Omental fat pad (tissue), 4 donors: Measurements from ENCODE around the gene JPH2. TPM values are rescaled to one million over a fixed set of nuclear protein-coding genes. Genes with fewer than 3 reads are reported as not detected.

Experiments used
- ATAC-seq: fragments of 150-250 bp; one replicate; pipeline ENCODE4 v1.9.1; 2016; ENCODE audit warnings: mild to moderate bottlenecking, moderate library complexity; ENCODE audit not compliant: low FRiP score
- DNase-seq: peaks from one replicate; pipeline ENCODE4 v3.0.0-alpha.2; 2019; ENCODE audit warnings: low spot score
- total RNA-seq, 4 donors: library from RNA; depleted of rRNA; stranded (reverse); fragments of >200 nt; gene quantifications; one replicate each; pipeline ENCODE4 v1.1.0, GENCODE V29; 2016
- TF ChIP-seq, protein P1 (sequence below), 3 donors: fragments of 450-650 bp; IDR thresholded peaks; one replicate each; pipeline ENCODE4 v1.5.1; 2016 to 2017; ENCODE audit warnings: antibody characterized with exemption in 3 of 3, mild to moderate bottlenecking in 3 of 3, moderate library complexity in 2 of 3

JPH2 gene
- total RNA-seq, 4 donors from 2014 or later, result 2.6 to 7.9 (median 7.1) TPM

DNA sequence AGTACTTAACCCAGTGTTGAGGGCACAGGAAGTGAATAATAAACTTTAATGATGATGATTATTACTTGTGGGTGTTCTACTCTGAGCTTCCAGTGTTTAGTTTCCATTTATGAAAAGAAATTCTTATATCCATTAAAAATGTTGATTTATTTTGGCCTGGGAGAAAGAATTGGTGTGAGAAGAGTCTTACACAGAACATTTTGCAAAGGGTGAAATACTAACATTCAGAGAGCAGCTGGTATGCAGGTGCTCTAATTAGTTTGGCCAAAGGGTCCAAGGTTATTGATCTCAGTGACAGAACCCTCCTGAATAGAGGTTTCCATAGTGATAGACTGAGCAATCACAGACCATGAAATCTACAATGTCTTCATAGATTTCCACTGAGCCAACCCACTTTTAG is 19.1 kb upstream of the JPH2 start:
- TF ChIP-seq, protein P1, sequence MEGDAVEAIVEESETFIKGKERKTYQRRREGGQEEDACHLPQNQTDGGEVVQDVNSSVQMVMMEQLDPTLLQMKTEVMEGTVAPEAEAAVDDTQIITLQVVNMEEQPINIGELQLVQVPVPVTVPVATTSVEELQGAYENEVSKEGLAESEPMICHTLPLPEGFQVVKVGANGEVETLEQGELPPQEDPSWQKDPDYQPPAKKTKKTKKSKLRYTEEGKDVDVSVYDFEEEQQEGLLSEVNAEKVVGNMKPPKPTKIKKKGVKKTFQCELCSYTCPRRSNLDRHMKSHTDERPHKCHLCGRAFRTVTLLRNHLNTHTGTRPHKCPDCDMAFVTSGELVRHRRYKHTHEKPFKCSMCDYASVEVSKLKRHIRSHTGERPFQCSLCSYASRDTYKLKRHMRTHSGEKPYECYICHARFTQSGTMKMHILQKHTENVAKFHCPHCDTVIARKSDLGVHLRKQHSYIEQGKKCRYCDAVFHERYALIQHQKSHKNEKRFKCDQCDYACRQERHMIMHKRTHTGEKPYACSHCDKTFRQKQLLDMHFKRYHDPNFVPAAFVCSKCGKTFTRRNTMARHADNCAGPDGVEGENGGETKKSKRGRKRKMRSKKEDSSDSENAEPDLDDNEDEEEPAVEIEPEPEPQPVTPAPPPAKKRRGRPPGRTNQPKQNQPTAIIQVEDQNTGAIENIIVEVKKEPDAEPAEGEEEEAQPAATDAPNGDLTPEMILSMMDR (IDR thresholded peaks at IDR 0.05), result no peak
- ATAC-seq, result no peak
- no peak for DNase-seq

- TF ChIP-seq, protein P1 (IDR thresholded peaks at IDR 0.05), result no peak
- no peak for ATAC-seq
- DNase-seq, result no peak
Measured at GRCh38 chr20:44204832-44205215, 17.8 kb upstream of the JPH2 start.

DNA sequence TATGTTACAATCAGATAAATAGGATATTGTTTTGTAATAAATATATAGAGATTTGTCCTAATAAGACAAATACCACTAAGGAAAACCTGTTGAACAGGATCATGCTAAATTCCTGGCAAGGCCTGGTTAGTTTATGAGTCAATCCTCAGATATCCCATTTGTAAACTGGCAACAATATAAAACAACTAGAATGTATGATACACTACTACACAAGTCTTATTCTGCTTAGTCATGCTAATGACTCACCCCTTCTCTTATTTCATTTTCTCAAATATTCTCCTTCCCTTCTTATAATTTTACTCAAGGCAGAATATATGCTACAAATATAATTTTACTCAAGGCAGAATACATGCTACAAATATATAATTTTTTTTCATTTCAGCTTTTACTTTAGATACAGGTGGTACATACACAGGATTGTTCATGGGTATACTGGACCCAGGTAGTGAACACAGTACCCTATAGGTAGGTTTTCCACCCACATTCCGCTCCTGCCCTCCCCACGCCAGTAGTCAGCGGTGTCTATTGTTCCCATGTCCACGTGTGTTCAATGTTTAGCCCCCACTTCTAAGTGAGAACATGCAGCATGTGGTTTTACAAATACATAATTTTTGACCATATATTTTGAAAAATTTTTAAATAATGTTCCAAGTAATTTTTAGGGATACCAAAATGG is 17.3 kb upstream of the JPH2 start:
- ATAC-seq (peak; percentile 92), DNase-seq (no peak)
- TF ChIP-seq, protein P1 (IDR thresholded peaks at IDR 0.05), result no peak

GRCh38 chr20:44203161-44203560 is 16.2 kb upstream of the JPH2 start:
- TF ChIP-seq, protein P1 (IDR thresholded peaks at IDR 0.05), result no peak
- DNase-seq (no peak), ATAC-seq (no peak)

DNA sequence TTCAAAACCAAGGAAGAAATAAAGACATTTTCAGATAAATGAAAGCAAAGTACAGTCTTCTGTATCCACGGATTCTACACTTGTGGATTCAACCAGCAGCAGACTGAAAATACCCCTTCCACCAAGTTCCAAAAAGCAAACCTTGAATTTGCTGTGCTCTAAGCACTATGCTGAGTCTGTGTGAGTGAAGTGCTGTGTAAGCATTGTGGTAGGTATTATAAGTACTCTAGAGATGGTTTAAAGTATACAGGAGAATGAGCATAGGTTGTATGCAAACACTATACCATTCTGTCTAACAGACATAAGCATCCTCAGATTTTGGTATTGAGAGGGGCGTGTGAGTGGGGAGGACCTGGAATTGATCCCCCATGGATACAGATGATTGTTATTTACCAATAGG is 14.0 kb upstream of the JPH2 start:
- TF ChIP-seq, protein P1 (IDR thresholded peaks at IDR 0.05), result no peak
- ATAC-seq, result no peak
- DNase-seq, result no peak

DNA sequence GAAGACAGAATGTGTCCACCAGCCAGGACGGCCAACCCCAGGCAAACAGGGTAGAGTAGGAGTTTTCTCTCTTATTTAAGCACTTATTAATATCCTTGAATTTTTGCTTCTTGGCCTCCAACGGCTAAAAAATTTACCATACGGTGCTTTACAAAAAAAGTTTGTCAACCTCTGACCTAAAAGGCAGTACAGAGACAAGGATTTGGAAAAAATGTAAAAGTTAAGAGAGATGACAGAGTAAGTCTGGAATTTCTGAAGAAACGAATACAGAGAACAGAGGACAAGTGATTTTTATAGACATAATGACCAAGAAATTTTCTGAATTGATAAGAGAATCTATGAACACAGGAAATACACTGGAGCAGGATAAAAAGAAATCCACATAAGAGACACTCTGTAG is 13.4 kb upstream of the JPH2 start:
- ATAC-seq (no peak), DNase-seq (no peak)
- TF ChIP-seq, protein P1 (IDR thresholded peaks at IDR 0.05), result no peak

GRCh38 chr20:44199877-44200276 is 12.9 kb upstream of the JPH2 start:
- TF ChIP-seq, protein P1 (IDR thresholded peaks at IDR 0.05), result no peak
- DNase-seq, result no peak
- ATAC-seq, result no peak
